ENCODE data around the gene UBE2J1.
"Not testable (repeated sequence)": the region's sequence is repeated elsewhere in the genome, so short reads cannot be mapped to it uniquely, and the experiment has no call there.

UBE2J1 gene

DNA sequence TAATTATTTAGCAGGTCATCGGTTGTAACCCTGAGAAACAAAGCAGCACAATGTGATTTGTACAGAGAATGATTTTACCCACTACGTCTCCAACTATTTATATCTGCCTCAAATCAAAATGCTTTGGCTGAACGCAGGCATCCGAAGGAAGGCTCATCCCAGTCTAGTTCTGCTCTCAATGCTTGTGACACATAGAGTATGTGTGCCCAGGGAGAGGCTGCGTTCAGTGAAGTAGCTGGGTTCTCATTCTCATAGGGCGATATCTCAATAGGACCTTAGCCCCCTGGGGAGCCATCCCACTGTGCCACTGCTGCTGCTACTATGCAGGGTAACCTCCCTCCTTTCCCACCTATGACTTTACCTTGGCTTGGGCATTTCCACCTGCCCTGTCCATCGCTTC lies 37.8 kb downstream of the UBE2J1 start:
- Mint-ChIP-seq H3K27ac (no peak overlapping the region), H3K4me1 (peaks cover 6% of the 10 kb centered on the region), H3K27me3 (no peaks in the 10 kb centered on the region), H3K9me3 (no peaks in the 10 kb centered on the region), H3K4me3 (no peak overlapping the region), H3K36me3 (peaks cover 10% of the 10 kb centered on the region)

DNA sequence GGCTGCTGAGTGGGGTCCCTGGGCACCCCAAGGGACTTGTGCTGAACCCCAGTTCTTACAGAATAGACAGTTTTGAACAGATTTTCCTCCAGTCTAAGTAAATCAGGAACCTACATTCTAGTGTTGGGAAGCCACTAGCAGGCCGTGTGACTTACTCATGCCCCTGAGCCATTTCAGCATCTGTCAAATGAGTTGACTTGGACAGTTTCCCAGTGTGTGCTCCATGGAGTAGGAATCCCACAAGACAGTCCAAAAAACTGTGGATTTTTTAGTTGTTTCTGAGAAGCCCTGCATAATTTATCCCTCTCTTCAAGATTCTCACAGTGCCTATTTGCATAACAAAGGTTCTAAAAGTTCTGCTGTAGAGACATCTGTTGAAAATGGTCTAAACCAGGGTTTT lies 39.5 kb downstream of the UBE2J1 start:
- Mint-ChIP-seq H3K4me1 (peaks cover 6% of the 10 kb centered on the region), H3K9me3 (no peaks in the 10 kb centered on the region), H3K27me3 (no peaks in the 10 kb centered on the region), H3K4me3 (no peak overlapping the region), H3K27ac (no peak overlapping the region), H3K36me3 (peaks cover 10% of the 10 kb centered on the region)

GRCh38 chr6:89311853-89312531 lies 40.5 kb downstream of the UBE2J1 start:
- H3K27ac Mint-ChIP-seq, result no peak overlapping the region
- H3K4me3 Mint-ChIP-seq, result no peak overlapping the region

DNA sequence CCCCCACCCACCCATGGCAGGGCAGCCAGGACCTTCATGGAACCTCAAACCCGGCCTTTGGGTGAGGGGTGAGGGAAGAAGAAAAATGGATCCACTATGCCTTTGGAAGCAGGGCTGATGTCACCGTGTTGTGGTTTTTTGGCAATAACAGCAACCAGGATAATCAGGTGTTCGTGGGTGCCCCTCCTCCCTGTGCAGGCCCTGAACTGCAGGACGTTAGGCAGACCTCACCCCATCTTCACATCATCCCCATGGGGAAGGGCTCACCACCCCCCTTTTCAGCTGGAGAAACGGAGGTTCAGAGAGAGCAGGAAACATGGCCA lies 41.0 kb downstream of the UBE2J1 start:
- Mint-ChIP-seq H3K27me3 (no peaks in the 10 kb centered on the region), H3K9me3 (no peaks in the 10 kb centered on the region), H3K36me3 (peaks cover 8% of the 10 kb centered on the region), H3K27ac (no peak overlapping the region), H3K4me3 (no peak overlapping the region), H3K4me1 (no peaks in the 10 kb centered on the region)

More at GRCh38 chr6:89311853-89312531, 40.5 kb downstream of the UBE2J1 start:
- H3K9me3 Mint-ChIP-seq, result no peaks in the 10 kb centered on the region
- H3K27me3 Mint-ChIP-seq, result no peaks in the 10 kb centered on the region
- peaks cover 9% of the 10 kb centered on the region for H3K36me3 Mint-ChIP-seq
- H3K4me1 Mint-ChIP-seq, result no peaks in the 10 kb centered on the region

- H3K27ac Mint-ChIP-seq, result no peak overlapping the region
- no peaks in the 10 kb centered on the region for H3K27me3 Mint-ChIP-seq
- no peak overlapping the region for H3K4me3 Mint-ChIP-seq
- no peaks in the 10 kb centered on the region for H3K4me1 Mint-ChIP-seq
- H3K36me3 Mint-ChIP-seq, result peaks cover 5% of the 10 kb centered on the region
- H3K9me3 Mint-ChIP-seq, result no peaks in the 10 kb centered on the region
These were observed 41.6 kb downstream of the UBE2J1 start for GRCh38 chr6:89310929-89311328.

- H3K4me3 Mint-ChIP-seq, result no peak overlapping the region
- H3K9me3 Mint-ChIP-seq, result no peaks in the 10 kb centered on the region
- no peak overlapping the region for H3K27ac Mint-ChIP-seq
- no peaks in the 10 kb centered on the region for H3K4me1 Mint-ChIP-seq
- peaks cover 3% of the 10 kb centered on the region for H3K36me3 Mint-ChIP-seq
- H3K27me3 Mint-ChIP-seq, result no peaks in the 10 kb centered on the region
These were observed 43.8 kb downstream of the UBE2J1 start for GRCh38 chr6:89308525-89309395.

DNA sequence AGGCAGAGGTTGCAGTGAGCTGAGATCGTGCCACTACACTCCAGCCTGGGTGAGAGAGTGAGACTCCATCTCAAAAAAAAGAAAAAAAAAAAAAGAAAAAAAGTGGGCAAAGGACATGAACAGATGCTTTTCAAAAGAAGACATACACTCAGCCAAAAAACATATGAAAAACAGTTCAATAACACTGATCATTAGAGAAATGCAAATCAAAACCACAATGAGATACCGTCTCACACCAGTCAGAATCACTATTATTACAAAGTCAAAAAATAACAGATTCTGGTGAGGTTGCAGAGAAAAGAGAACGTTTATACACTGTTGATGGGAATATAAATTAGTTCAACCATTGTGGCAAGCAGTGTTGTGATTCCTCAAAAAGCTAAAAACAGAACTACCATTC lies 48.0 kb downstream of the UBE2J1 start:
- H3K4me1 Mint-ChIP-seq, H3K9me3 Mint-ChIP-seq, H3K4me3 Mint-ChIP-seq, H3K27ac Mint-ChIP-seq, H3K27me3 Mint-ChIP-seq, H3K36me3 Mint-ChIP-seq: not testable (repeated sequence)

GRCh38 chr6:89302936-89303335 lies 49.6 kb downstream of the UBE2J1 start:
- Mint-ChIP-seq H3K9me3 (no peaks in the 10 kb centered on the region), H3K4me1 (peaks cover 19% of the 10 kb centered on the region), H3K27ac (no peak overlapping the region), H3K36me3 (no peaks in the 10 kb centered on the region), H3K4me3 (no peak overlapping the region), H3K27me3 (no peaks in the 10 kb centered on the region)

DNA sequence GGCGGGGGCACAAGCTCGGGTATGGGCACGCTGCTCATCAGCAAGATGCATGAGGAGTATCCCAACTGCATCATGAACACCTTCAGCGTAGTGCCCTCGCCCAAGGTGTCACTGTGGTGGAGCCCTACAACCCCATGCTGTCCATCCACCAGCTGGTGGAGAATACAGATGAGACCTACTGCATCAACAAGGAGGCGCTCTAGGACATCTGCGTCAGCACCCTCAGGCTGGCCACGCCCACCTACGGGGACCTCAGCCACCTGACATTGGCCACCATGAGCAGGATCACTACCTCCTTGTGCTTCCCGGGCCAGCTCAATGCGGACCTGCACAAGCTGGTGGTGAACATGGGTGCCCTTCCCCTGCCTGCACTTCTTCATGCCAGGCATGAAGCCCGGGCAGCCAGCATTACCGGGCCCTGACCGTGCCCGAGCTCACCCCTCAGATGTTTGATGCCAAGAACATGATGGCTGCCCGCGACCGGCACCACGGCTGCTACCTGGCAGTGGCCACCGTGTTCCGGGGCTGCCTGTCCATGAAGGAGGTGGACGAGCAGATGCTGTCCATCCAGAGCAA lies 50.2 kb downstream of the UBE2J1 start:
- H3K27me3 Mint-ChIP-seq, result no peaks in the 10 kb centered on the region
- no peak overlapping the region for H3K27ac Mint-ChIP-seq
- peaks cover 24% of the 10 kb centered on the region for H3K4me1 Mint-ChIP-seq
- no peaks in the 10 kb centered on the region for H3K9me3 Mint-ChIP-seq
- H3K4me3 Mint-ChIP-seq, result no peak overlapping the region
- H3K36me3 Mint-ChIP-seq, result no peaks in the 10 kb centered on the region

- Mint-ChIP-seq H3K27ac (no peak overlapping the region), H3K36me3 (no peaks in the 10 kb centered on the region), H3K27me3 (no peaks in the 10 kb centered on the region), H3K9me3 (no peaks in the 10 kb centered on the region), H3K4me3 (no peak overlapping the region), H3K4me1 (peaks cover 24% of the 10 kb centered on the region)
These were observed 50.8 kb downstream of the UBE2J1 start for GRCh38 chr6:89301586-89302194.

- H3K27ac Mint-ChIP-seq, result peak overlapping the region; percentile 30
- H3K36me3 Mint-ChIP-seq, result no peaks in the 10 kb centered on the region
- H3K27me3 Mint-ChIP-seq, result no peaks in the 10 kb centered on the region
- H3K4me3 Mint-ChIP-seq, result no peak overlapping the region
- H3K9me3 Mint-ChIP-seq, result no peaks in the 10 kb centered on the region
- peaks cover 24% of the 10 kb centered on the region for H3K4me1 Mint-ChIP-seq
These were observed 53.1 kb downstream of the UBE2J1 start for GRCh38 chr6:89299466-89299850.

GRCh38 chr6:89298680-89299465 lies 53.6 kb downstream of the UBE2J1 start:
- Mint-ChIP-seq H3K4me3 (peak overlapping the region; percentile 33), H3K27me3 (no peaks in the 10 kb centered on the region), H3K9me3 (no peaks in the 10 kb centered on the region), H3K36me3 (no peaks in the 10 kb centered on the region), H3K4me1 (peaks cover 24% of the 10 kb centered on the region), H3K27ac (peak overlapping the region; percentile 30)

DNA sequence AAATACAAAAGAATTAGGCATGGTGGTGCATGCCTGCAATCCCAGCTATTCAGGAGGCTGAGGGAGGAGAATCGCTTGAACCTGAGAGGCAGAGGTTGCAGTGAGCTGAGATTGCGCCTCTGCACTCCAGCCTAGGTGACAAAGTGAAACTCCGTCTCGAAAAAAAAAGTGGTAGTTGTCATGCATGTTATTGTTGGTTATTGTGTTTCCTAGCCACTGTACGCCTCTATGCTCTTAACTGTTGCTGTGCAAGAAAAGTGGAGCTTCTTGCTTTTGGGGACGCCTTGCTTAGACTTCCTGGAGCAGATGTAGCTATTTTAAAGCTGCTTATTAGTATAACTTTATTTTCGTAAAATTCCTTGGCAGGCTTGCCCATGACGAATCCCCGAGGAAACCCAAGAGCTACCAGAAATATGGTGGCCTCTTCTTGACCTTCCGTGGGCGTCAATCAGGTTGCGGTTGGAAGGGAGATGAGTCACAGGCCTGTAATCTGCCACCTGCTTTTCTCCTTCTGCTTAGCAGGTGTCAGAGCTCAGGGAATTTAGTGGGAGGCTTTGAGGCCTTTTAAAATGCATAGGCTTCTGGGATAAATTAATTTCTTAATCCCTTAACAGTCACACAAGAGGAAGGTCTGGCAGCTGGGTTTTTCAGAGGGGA lies 54.7 kb downstream of the UBE2J1 start:
- Mint-ChIP-seq H3K36me3 (no peaks in the 10 kb centered on the region), H3K9me3 (no peaks in the 10 kb centered on the region), H3K27ac (peak overlapping the region; percentile 76), H3K4me3 (peak overlapping the region; percentile 49), H3K27me3 (no peaks in the 10 kb centered on the region), H3K4me1 (peaks cover 24% of the 10 kb centered on the region)

DNA sequence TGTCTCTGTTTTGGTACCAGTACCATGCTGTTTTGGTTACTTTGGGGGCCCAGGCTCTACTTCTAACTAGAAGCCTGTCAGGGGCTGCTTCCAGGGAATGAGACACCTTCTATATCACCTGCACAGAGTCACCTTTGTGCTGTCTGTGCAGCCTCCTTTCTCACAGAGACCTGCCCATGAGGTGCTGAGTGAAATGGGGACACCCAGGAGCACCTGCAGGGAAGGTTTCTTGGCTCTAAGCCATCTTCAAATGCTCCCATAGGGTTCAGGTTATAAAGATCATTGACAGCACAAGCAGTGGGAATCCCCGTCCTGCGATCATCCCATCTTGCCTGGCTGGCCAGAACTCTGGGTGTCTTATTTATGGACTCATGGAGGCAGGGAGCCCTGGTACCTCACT lies 56.5 kb downstream of the UBE2J1 start:
- H3K4me1 Mint-ChIP-seq, result peaks cover 24% of the 10 kb centered on the region
- H3K27me3 Mint-ChIP-seq, result no peaks in the 10 kb centered on the region
- H3K36me3 Mint-ChIP-seq, result no peaks in the 10 kb centered on the region
- no peak overlapping the region for H3K27ac Mint-ChIP-seq
- H3K4me3 Mint-ChIP-seq, result no peak overlapping the region
- H3K9me3 Mint-ChIP-seq, result no peaks in the 10 kb centered on the region

- not testable (repeated sequence) for H3K36me3 Mint-ChIP-seq, H3K27ac Mint-ChIP-seq, H3K9me3 Mint-ChIP-seq, H3K27me3 Mint-ChIP-seq, H3K4me3 Mint-ChIP-seq
- H3K4me1 Mint-ChIP-seq, result peaks cover 24% of the 10 kb centered on the region
These were observed 57.4 kb downstream of the UBE2J1 start for GRCh38 chr6:89295116-89295515.

Measured in activated naive CD4-positive, alpha-beta T cell treated with anti-CD3 and anti-CD28 coated beads, Interleukin-2, amount 50 U/mL, for 24 hours (primary cell).